Cardiac fibroblast (primary cell): ENCODE measurements around the gene MAGIX.

Experiments used
- DNase-seq, 2 donors: peaks; one replicate each; pipeline versions ENCODE4 v3.0.0 to v3.0.0-alpha.2; 2010; ENCODE audit warnings: low read depth in 2 of 2
- H3K4me3 ChIP-seq, 2 donors: replicated peaks in 1 of 2; 1 replicate in 1 of 2; 2 replicates in 1 of 2; pipeline ENCODE4 v1.5.1; 2011; ENCODE audit warnings: low read depth in 2 of 2, low read length in 2 of 2, mild to moderate bottlenecking in 2 of 2, moderate library complexity in 1 of 2
- TF ChIP-seq, protein P1 (sequence below): IDR thresholded peaks from one replicate; pipeline ENCODE4 v1.5.1; 2011; ENCODE audit warnings: low read depth, mild to moderate bottlenecking, low read length, inconsistent platforms

MAGIX gene

GRCh38 chrX:49176421-49177326, 14.1 kb downstream of the MAGIX start:
- no peak for DNase-seq
- no peak overlapping the region for H3K4me3 ChIP-seq
- TF ChIP-seq, protein P1, sequence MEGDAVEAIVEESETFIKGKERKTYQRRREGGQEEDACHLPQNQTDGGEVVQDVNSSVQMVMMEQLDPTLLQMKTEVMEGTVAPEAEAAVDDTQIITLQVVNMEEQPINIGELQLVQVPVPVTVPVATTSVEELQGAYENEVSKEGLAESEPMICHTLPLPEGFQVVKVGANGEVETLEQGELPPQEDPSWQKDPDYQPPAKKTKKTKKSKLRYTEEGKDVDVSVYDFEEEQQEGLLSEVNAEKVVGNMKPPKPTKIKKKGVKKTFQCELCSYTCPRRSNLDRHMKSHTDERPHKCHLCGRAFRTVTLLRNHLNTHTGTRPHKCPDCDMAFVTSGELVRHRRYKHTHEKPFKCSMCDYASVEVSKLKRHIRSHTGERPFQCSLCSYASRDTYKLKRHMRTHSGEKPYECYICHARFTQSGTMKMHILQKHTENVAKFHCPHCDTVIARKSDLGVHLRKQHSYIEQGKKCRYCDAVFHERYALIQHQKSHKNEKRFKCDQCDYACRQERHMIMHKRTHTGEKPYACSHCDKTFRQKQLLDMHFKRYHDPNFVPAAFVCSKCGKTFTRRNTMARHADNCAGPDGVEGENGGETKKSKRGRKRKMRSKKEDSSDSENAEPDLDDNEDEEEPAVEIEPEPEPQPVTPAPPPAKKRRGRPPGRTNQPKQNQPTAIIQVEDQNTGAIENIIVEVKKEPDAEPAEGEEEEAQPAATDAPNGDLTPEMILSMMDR, result no peak

GRCh38 chrX:49177338-49177833, 14.8 kb downstream of the MAGIX start:
- TF ChIP-seq, protein P1, result no peak
- no peak overlapping the region for H3K4me3 ChIP-seq
- no peak for DNase-seq

DNA sequence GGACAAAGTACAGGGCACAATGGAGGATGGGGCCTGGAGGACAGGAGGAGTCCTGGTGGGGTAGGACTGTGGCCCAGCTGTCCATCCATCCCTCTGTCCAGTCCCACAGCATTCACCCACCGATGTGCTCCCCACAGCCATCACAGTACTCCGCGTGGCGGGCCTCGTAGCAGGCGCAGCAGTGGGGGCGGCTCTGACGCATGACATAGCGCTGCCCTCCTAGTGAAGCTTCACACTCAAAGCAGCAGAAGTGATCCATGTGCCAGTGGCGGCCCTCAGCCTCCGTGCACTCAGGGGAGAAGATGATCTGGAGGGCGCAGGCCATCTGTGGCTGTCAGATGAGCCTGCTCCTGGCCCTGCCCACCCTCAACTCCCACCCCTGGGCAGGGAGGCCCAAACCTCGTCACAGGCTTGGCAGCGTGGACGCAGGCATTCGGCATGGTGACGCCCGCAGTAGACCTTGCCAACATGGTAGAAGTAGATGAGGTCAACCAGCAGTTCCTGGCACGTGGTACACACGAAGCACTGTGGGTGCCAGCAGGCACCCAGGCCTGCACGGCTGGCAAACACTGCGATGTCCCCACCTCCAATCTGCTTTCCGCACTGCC, 15.4 kb downstream of the MAGIX start:
- no peak for DNase-seq
- TF ChIP-seq, protein P1, result no peak

DNA sequence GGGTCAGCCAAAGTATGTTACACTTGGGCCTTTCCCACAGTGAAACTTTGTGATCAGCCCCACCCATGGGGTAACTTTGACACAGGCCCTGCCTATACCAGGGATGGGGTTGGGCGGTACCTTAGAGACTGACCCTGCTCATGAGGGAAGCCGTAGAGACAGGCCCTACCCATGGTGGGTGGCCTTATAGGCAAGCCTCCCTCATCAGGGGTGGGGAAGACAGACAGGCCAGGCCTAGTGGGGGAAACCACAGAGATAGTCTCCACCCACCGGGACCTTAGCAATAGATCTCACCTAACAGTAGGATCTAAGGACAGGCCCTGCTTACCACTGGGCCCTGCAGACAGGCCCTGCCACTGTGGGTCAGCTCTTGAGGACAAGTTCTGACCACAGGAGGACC, 16.0 kb downstream of the MAGIX start:
- H3K4me3 ChIP-seq, result no peak overlapping the region
- no peak for DNase-seq
- TF ChIP-seq, protein P1, result no peak

More for the DNA sequence above, 15.4 kb downstream of the MAGIX start:
- no peak overlapping the region for H3K4me3 ChIP-seq

GRCh38 chrX:49179358-49179757, 16.8 kb downstream of the MAGIX start:
- TF ChIP-seq, protein P1, result no peak
- no peak for DNase-seq
- no peak overlapping the region for H3K4me3 ChIP-seq

DNA sequence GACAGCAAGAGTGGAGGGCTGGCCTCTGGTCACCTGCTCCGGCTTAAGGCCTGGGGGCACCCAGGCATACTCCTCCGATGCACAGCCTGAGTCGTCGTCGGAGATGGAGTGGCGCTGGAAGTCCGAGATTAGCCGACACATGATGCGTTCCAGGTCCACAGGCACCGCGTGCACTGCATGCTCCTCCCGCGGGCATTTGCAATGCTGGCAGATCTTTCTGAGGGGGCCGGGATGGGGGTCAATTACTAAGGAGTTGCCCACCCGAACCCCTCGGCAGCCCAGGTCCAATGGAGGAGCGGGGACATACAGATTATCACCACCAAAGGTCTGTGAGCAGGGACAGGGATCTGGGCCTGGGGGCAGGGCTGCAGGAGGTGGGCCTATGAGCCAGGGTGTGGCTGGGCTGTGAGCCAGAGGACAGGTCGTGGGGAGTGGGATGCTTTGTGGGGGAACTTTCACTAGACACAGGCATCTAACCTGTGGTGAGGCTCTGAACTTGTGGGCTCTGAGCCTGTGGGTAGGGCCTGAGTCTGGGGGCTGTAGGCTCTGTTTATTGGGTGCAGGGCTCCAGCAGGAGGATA, 21.2 kb downstream of the MAGIX start:
- no peak for DNase-seq
- TF ChIP-seq, protein P1, result no peak
- H3K4me3 ChIP-seq, result peak overlapping the region in 1 of 2 donors; percentile 33
